Esophagus muscularis mucosa (tissue), 4 donors: ENCODE results near the gene PPIP5K2. TPM values are rescaled to one million over a fixed set of nuclear protein-coding genes. Genes with fewer than 3 reads are reported as not detected.
A peak's percentile ranks its signal among the peaks of the same experiment; 100 is the strongest.

Source experiments
- DNase-seq: peaks from one replicate; pipeline ENCODE4 v3.0.0-alpha.2; 2017; ENCODE audit errors: extremely low spot score
- H3K27ac ChIP-seq, 4 donors: fragments of 200-600 bp; sonication (generic); replicated peaks in 1 of 4; 1 replicate in 3 of 4; 2 replicates in 1 of 4; pipeline ENCODE4 v1.5.1; 2016 to 2019; ENCODE audit warnings: mild to moderate bottlenecking in 1 of 4
- H3K27me3 ChIP-seq, 4 donors: fragments of 200-600 bp; sonication (generic); one replicate each; pipeline versions ENCODE4 v1.5.1 to v1.6.0; 2016 to 2019
- H3K36me3 ChIP-seq, 4 donors: fragments of 200-600 bp; sonication (generic); one replicate each; pipeline ENCODE4 v1.5.1; 2016 to 2019
- H3K4me1 ChIP-seq, 4 donors: fragments of 200-600 bp; sonication (generic); one replicate each; pipeline ENCODE4 v1.5.1; 2016 to 2019
- H3K4me3 ChIP-seq, 4 donors: fragments of 200-600 bp; sonication (generic); 1 replicate in 2 of 4; 2 replicates in 2 of 4; pipeline ENCODE4 v1.5.1; 2016 to 2019; ENCODE audit warnings: mild to moderate bottlenecking in 4 of 4, moderate library complexity in 1 of 4
- H3K9me3 ChIP-seq, 4 donors: fragments of 200-600 bp; sonication (generic); 1 replicate in 3 of 4; 2 replicates in 1 of 4; pipeline ENCODE4 v1.5.1; 2016 to 2019
- EP300 ChIP-seq: sonication (generic); formaldehyde crosslinking; IDR thresholded peaks from one replicate; pipeline ENCODE4 v1.6.1; 2017; ENCODE audit warnings: antibody characterized with exemption
- POLR2A ChIP-seq: fragments of 450-650 bp; IDR thresholded peaks from one replicate; pipeline ENCODE4 v1.6.1; 2017; ENCODE audit warnings: antibody characterized with exemption, moderate library complexity, mild to moderate bottlenecking, low read depth
- POLR2AphosphoS5 ChIP-seq, 2 donors: sonication (generic); formaldehyde crosslinking; IDR thresholded peaks; one replicate each; pipeline ENCODE4 v1.6.1; 2017; ENCODE audit warnings: antibody characterized with exemption in 2 of 2
- WGBS: methylation state at CpG from one replicate; pipeline ENCODE4 v1.1.5; 2018; 5-methylcytosine and 5-hydroxymethylcytosine counted together
- intact Hi-C: fragments of 100-400 bp; cut with DNase I; formaldehyde crosslinking; loops from one replicate; pipeline ENCODE4 v1.15.1; 2023
- total RNA-seq, 4 donors: library from RNA; depleted of rRNA; stranded (reverse); fragments of >200 nt; gene quantifications; one replicate each; pipeline versions ENCODE4 v1.1.0 to v1.2.1, GENCODE V29; 2016
- TF ChIP-seq, protein P1 (sequence below), 3 experiments: fragments of 200-600 bp in 2 of 3; fragments of 450-650 bp in 1 of 3; sonication (generic) in 2 of 3; IDR thresholded peaks; one replicate each; pipeline ENCODE4 v1.5.1; 2017 to 2019; ENCODE audit warnings: antibody characterized with exemption in 3 of 3, mild to moderate bottlenecking in 2 of 3, moderate library complexity in 1 of 3

PPIP5K2 gene
- total RNA-seq, 4 donors from 2014 or later = 15.6 to 21.6 (median 17.3) TPM

DNA sequence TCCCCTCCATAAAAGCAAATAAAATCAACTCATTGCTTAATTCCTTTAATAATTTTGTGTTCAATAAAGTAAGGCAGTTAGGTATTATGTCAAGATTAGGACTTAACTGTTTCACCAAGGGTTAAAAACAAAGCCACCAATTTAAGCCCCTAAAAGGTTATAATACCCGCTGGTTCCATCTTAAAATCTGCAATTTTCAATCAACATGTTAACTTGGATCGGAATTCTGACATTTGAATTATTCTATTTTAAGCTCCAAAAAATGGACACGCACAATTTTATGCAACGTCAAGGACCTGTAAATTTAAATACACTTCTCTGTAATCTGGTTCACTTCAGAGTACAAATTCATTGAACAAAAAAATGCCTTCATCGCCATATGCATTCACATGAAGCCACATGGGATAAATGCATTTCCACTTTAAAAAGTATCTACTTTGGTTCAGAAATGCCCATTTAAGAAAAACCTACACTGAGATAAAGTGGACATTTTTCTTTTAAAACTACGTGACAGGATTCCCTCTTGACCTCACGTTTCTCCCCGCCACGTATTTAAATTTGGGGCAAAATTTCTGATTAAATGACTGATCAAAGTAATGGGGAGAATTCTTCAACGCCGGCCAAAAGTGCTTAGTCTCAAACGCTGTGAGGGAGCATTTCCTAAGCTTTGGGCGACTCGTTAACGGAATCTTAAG, 884 bp upstream of the PPIP5K2 start:
- H3K27me3 ChIP-seq = no peaks in the 10 kb centered on the region
- peaks cover 4 to 38% (median 37%) of the 10 kb centered on the region in 4 donors for H3K4me1 ChIP-seq
- 1% methylated on average over 15 of the region's 15 CpGs for WGBS
- DNase-seq = no peak
- no peaks in the 10 kb centered on the region for H3K36me3 ChIP-seq
- TF ChIP-seq POLR2AphosphoS5 (IDR thresholded peaks at IDR 0.05) (no peak), POLR2A (no peak), EP300 (no peak)
- TF ChIP-seq, protein P1, sequence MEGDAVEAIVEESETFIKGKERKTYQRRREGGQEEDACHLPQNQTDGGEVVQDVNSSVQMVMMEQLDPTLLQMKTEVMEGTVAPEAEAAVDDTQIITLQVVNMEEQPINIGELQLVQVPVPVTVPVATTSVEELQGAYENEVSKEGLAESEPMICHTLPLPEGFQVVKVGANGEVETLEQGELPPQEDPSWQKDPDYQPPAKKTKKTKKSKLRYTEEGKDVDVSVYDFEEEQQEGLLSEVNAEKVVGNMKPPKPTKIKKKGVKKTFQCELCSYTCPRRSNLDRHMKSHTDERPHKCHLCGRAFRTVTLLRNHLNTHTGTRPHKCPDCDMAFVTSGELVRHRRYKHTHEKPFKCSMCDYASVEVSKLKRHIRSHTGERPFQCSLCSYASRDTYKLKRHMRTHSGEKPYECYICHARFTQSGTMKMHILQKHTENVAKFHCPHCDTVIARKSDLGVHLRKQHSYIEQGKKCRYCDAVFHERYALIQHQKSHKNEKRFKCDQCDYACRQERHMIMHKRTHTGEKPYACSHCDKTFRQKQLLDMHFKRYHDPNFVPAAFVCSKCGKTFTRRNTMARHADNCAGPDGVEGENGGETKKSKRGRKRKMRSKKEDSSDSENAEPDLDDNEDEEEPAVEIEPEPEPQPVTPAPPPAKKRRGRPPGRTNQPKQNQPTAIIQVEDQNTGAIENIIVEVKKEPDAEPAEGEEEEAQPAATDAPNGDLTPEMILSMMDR (IDR thresholded peaks at IDR 0.05) = no peak
- intact Hi-C loops = loop anchor here (10.0 kb wide), 1 partner anchor 334 kb away; no protein-coding TSS in a partner anchor
- peak overlapping the region; percentile 60 to 92 (median 82) for H3K4me3 ChIP-seq
- peak overlapping the region; percentile 90 to 91 (median 90) for H3K27ac ChIP-seq
- H3K9me3 ChIP-seq = no peaks in the 10 kb centered on the region

DNA sequence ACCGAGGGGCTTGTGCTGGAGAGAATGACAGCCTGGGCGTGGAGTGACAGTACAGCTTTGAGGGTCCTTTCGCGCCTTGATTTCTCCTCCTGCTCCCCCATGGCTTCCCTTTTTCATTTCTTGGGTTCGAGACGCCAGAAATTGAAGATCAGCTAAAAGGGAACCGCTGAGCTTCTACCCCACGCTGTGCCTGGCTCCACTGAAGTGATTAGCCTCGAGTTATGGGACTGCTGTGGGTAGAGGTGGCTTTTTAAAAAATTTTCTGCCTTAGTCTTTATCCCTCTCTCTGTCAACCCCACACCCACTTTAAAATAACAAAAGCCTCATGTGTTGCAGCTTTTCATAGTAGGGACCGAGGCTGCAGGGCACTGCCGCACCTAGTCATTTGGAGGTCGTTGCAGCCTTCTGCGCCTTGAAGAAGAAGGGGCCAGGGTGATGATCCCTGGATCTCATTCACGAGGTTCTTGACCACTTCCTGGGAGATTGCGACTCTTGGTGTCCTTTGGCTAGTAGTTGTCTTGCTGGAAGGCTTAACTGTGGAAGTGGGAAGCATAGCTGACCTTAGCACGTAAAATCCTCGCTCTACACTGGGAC, 603 bp downstream of the PPIP5K2 start:
- WGBS = 0% methylated on average over 17 of the region's 17 CpGs
- Histone ChIP-seq H3K9me3 (no peaks in the 10 kb centered on the region), H3K4me1 (peaks cover 4 to 39% (median 38%) of the 10 kb centered on the region in 4 donors), H3K27ac (peak overlapping the region; percentile 90 to 91 (median 90)), H3K4me3 (peak overlapping the region; percentile 60 to 92 (median 82)), H3K27me3 (no peaks in the 10 kb centered on the region), H3K36me3 (no peaks in the 10 kb centered on the region)
- intact Hi-C loops = loop anchor here (10.0 kb wide), 1 partner anchor 366 kb away; the partner anchor contains the start of gene PAM
- TF ChIP-seq POLR2AphosphoS5 (IDR thresholded peaks at IDR 0.05) = no peak
- no peak for DNase-seq

DNA sequence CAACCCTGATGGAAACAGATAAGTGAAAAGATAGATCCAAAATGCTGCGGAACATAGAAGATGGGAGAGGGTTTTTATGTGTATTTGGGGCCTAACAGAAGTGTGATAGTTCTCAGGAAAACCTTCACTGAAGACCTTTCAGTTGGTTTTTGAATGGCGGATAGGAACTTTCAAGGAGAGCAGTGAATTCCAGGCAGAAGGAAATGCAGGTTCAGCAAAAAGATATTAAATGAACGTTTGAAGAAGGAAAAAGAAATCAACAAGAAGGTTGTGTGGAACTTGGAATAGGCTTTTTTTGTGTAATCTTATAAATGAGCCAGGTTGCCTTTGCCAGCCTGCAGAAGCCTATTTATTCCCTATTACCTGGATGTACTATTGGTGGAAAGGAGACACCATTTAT, 2.1 kb downstream of the PPIP5K2 start:
- WGBS = 61% methylated on average over 3 of the region's 3 CpGs
- TF ChIP-seq POLR2A (no peak), EP300 (no peak)
- Histone ChIP-seq H3K27ac (no peak overlapping the region), H3K4me3 (no peak overlapping the region), H3K9me3 (no peaks in the 10 kb centered on the region), H3K27me3 (no peaks in the 10 kb centered on the region), H3K36me3 (no peaks in the 10 kb centered on the region), H3K4me1 (peaks cover 4 to 41% (median 38%) of the 10 kb centered on the region in 4 donors)
- no peak for DNase-seq
- intact Hi-C loops = loop anchor here (10.0 kb wide), 1 partner anchor 367 kb away; the partner anchor contains the start of gene PAM

DNA sequence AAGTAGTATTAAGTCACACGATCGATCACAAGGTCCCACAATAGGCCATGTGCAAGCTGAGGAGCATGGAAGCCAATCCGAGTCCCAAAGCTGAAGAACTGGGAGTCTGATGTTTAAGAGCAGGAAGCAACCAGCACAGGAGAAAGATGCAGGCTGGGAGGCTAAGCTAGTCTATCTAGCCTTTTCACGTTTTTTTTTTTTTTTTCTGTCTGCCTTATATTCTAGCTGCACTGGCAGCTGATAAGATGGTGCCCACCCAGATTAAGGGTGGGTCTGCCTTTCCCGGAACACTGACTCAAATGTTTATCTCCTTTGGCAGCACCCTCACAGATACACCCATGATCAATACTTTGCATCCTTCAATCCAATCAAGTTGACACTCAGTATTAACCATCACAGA, 6.5 kb downstream of the PPIP5K2 start:
- Histone ChIP-seq H3K27ac (no peak overlapping the region), H3K9me3 (no peaks in the 10 kb centered on the region), H3K27me3 (no peaks in the 10 kb centered on the region), H3K4me3 (no peak overlapping the region), H3K36me3 (no peaks in the 10 kb centered on the region), H3K4me1 (peaks cover 2 to 16% (median 13%) of the 10 kb centered on the region in 4 donors)
- TF ChIP-seq, protein P1 (IDR thresholded peaks at IDR 0.05) = no peak
- TF ChIP-seq POLR2AphosphoS5 (IDR thresholded peaks at IDR 0.05) (no peak), POLR2A (no peak), EP300 (no peak)
- intact Hi-C loops = loop anchor here (10.0 kb wide), 1 partner anchor 372 kb away; the partner anchor contains the start of gene PAM
- 90% methylated on average over 5 of the region's 5 CpGs for WGBS
- no peak for DNase-seq

DNA sequence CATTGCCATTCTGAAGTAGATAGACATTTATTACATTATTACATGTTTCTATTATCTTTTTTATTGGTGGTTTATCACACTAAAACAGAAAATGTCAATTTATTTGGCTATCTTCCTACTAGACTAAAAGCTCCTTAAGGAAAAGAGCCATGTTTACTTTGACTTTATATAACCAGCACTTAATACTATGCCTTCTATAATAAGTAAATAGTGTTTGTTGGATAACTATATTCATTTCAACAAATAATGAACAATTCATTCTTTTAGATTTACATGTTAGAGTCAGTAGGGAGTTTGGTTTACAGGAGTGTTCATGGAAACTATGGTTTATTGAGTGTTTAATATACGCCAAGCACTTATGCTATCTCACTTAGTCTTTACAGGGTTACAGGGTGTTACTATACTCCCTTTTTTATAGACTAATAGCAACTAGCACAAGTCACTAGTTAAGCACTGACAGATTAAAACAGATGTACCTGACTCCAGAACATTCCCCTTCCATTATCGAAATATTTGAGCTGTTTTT, 7.3 kb downstream of the PPIP5K2 start:
- WGBS = 97% methylated on average over 2 of the region's 2 CpGs
- TF ChIP-seq POLR2A = no peak
- TF ChIP-seq EP300 = no peak
- TF ChIP-seq, protein P1 (IDR thresholded peaks at IDR 0.05) = no peak
- TF ChIP-seq POLR2AphosphoS5 (IDR thresholded peaks at IDR 0.05) = no peak
- Histone ChIP-seq H3K4me1 (peaks cover 0 to 8% (median 5%) of the 10 kb centered on the region in 4 donors), H3K9me3 (no peaks in the 10 kb centered on the region), H3K27me3 (no peaks in the 10 kb centered on the region), H3K4me3 (no peak overlapping the region), H3K27ac (no peak overlapping the region), H3K36me3 (no peaks in the 10 kb centered on the region)
- DNase-seq = no peak
- intact Hi-C loops = loop anchor here (10.0 kb wide), 1 partner anchor 373 kb away; the partner anchor contains the start of gene PAM
